Skin of body (tissue), 2 donors: ENCODE measurements around the gene ATP8B4. TPM values are rescaled to one million over a fixed set of nuclear protein-coding genes. Genes with fewer than 3 reads are reported as not detected.
A peak's percentile ranks its signal among the peaks of the same experiment; 100 is the strongest.

Source experiments
- DNase-seq: peaks from one replicate; lab custom pipeline; 2025; lab: John Stamatoyannopoulos, UW
- total RNA-seq: library from RNA; depleted of rRNA; stranded (reverse); fragments of >200 nt; gene quantifications from one replicate; pipeline ENCODE4 v1.2.3, GENCODE V29; 2014

Gene ATP8B4
- total RNA-seq, 1 donor from 2014 or later, result 19.5 TPM

DNA sequence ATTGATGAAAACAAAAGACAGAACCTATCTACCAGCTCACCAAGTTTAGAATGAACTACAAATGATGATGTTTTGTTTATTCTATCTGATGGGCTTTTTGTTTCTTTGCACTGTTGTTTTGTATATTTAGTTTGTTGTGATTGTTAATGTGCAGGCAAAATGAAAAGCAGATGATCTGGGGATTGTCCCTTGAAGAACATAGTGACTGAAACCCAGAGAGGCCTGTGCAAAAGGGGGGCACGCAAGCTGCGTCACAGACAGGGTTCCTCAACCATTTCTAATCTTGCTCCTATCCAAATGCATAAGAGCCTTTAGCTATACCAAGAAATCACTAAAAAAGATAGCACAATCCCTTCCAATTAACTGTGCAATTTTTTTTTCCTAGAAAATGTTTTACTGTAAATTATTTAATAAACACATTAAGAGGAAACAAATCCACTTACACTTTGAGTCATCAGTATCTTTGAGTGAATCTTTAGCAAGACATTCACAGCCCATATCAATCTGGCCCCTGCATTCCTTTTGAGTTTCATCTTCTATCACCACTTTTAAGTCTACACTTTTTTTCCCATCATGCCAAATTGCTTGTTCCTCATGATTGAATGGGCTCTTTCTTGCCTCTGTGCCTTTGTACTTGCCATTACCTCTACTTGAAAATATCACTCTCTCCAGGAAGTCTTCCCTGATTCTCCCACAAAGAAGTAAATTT, 220.3 kb downstream of the ATP8B4 start:
- DNase-seq, result peak; percentile 53

DNA sequence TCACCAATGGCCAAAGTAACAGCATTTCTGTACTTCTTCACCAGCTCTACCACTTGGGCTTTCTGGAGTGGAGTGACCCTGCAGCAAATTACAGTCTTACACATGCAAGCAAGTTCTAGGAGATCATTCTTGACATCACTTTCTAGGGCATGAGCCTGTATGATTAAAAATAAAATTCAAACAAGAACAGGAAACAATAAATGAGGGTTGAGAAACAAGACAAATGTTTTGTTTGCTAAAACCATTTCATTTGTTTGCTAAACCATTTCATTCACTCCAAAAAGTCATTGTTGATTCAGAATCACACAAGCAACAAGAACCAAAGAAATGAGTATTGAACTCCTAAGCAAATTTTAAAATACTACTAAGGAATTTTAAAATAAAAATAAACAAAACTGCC, 220.9 kb downstream of the ATP8B4 start:
- DNase-seq, result no peak

GRCh38 chr15:49895347-49896223, 223.4 kb downstream of the ATP8B4 start:
- peak; percentile 22 for DNase-seq

DNA sequence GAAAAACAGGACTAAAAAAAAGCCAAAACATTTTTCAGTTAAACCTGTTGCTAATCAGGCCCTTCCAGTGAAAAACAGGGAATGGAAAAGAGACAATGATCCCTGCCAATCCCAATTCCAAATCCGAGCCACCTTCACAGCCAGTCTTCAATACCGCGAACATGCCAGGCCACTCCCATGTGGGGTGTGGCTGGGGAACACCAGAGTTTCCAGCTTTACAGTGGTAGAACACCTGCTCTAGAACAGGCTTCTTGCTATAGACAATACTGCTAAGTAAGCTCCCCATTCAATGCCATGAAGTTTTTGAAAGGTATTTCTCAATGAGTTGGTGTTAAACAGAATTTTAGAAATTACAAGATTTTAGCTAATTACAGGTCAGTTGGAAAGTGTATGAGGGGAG, 228.3 kb downstream of the ATP8B4 start:
- DNase-seq, result no peak

GRCh38 chr15:49889536-49889935, 229.5 kb downstream of the ATP8B4 start:
- no peak for DNase-seq

DNA sequence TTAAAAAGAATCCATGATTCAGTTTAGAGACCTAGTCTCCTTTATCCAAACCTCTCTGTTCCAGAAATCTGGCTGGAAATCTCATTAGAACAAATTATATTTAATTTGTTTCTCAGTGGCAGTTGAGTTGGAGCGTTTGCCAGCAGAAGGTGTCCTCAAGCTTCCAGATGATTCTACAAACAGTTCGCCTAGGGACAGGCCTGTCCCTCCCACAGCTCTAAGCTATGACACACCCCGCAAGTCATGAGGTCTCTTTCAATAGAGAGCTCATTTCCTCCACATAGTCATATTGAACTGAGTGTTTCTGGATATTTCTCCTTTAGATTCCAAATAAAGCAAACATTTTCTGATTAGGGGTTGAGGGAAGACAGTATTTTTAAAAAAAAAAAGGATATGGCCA, 230.3 kb downstream of the ATP8B4 start:
- no peak for DNase-seq

GRCh38 chr15:49888323-49888693, 230.7 kb downstream of the ATP8B4 start:
- peak; percentile 31 for DNase-seq

- no peak for DNase-seq
Measured at GRCh38 chr15:49887659-49888322, 231.2 kb downstream of the ATP8B4 start.

- no peak for DNase-seq
Measured at GRCh38 chr15:49883121-49883520, 235.9 kb downstream of the ATP8B4 start.

DNA sequence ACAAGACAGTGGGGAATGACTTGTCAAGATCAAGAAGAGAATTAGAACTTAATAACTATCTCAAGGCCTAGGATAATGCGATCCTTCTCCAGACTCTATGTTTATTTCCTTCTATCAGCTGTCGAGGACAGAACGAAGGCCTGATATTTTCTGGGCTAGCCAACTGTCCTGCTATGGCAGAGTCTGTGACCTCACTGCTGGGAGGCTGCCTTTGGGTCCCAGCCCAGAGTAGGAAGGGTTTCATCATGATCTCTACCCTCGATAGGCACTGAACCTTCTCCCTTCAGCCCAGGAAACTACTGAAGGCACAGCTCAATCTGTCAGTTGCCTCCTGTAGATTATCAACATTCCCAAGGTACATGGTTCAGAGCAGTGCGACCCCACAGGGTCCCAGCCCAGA, 237.2 kb downstream of the ATP8B4 start:
- no peak for DNase-seq

DNA sequence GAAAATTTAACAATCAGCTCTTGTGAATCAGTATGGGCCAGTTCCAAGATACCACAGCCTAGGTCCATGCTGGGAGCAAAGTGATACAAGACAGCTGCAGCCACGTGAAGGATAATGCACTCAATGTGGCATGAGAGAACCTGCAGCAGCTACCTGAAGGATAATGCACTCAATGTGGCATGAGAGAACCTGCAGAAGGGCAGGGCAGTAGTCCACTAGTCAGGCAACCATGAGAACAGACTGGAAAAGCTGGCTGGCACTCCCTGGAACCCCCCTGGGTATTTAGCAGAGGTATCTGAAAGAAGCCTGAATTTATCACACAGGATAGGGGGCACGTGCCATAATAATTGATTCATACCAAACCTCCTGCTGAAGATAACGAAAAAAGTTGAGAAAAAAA, 237.6 kb downstream of the ATP8B4 start:
- no peak for DNase-seq

GRCh38 chr15:49877873-49878521, 241.0 kb downstream of the ATP8B4 start:
- DNase-seq, result peak; percentile 91

DNA sequence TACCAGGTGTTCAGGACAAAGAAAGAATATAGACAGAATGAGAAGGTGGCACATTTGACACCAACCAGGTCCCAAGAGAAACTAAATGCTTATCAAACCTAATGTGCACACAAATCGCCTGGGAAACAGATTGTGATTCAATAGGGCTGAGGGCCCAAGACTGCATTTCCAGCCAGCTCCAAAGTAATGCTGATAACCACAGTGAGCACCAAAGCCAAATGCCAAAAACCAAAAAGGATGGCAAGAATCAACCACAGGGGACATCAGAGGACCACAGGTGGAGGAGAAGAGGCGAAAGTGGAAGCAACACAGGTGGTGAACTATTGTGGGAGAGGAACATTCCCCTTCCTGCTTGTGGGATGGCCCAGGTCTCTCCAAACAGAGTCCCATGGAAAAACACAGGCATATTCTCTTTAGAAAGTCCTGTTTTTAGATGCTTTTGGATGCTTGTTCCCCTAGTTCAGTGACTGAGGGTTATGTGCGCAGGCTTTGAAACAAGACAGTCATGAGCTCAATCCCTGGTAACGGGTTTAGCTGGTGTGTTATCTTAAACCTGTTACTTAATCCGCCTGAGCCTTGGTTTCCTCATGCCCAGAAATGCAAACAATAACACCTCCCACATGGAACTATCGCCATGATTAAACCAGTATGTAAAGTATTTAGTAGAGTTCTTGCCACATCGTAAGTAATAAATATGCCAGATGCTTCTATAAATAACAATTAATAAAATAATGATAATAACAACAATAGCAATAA, 241.7 kb downstream of the ATP8B4 start:
- DNase-seq, result peak; percentile 56

GRCh38 chr15:49876401-49877038, 242.5 kb downstream of the ATP8B4 start:
- DNase-seq, result no peak

DNA sequence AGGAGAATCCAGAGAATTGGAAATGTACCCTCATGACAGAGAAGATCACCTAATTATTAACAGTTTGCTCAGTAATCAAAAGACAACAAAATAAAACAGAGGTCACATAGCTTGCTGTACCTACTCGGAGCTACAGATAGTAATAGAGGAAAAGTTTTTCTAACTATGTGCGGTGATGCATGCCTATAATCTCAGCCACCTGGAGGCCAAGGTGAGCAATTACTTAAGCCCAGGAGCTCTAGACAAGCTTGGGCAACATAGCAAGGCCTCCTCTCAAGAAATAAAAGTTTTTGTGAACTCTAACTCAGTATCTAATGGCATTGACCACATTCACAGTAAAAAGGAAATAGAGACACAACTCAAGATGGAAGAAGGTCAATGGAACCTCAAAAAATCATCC, 243.6 kb downstream of the ATP8B4 start:
- DNase-seq, result no peak

DNA sequence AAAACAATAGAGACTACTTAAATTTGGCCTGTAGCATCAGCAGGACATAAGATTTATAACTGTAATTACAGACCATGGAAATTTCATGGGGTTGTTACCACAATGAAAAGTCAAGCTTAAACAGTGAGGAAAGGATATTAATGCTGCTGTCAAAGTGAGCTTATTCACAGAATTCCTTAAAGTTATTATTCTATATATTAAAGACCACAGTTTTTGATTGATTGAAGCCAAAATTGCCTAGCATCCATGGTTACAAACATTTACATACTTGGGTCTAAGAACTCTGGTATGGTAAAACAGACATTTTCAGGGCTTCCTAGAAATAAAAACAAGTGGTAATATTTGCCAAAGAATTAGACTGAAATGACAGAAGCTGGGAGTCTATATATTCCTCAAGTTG, 248.6 kb downstream of the ATP8B4 start:
- DNase-seq, result no peak

GRCh38 chr15:49868348-49868747, 250.7 kb downstream of the ATP8B4 start:
- no peak for DNase-seq

- DNase-seq, result no peak
Measured at GRCh38 chr15:49865925-49866757, 252.9 kb downstream of the ATP8B4 start.

- DNase-seq, result no peak
Measured at GRCh38 chr15:49864251-49864650, 254.8 kb downstream of the ATP8B4 start.
